Measurements from ENCODE around the gene KCNG4. TPM values are rescaled to one million over a fixed set of nuclear protein-coding genes. Genes with fewer than 3 reads are reported as not detected.

The KCNG4 gene
- total RNA-seq, 2 donors from 2014 or later = not detected

DNA sequence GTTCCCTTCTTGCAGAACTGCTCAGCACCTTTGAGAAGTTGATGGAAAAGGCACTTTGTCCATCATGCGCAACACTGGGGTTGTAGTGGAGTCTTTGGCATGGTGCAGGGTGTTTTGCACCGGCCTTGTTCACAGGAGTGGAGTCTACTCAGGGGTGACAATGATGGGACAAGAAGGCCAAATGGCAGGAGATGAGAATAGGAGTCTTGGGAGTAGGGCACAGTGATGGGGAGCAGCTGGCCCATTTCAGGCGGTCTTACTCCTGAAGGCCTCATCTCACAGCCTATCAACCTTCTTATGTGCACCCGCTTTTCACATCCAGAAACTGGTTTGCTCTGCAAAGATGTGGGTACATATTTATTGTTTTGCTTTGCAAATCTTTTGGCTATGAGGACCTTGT lies 13.4 kb upstream of the KCNG4 start:
- Histone ChIP-seq H3K27ac (no peak overlapping the region), H3K27me3 (no peaks in the 10 kb centered on the region), H3K4me3 (no peak overlapping the region), H3K9me3 (peaks cover 3 to 14% of the 10 kb centered on the region in 2 donors), H3K36me3 (no peaks in the 10 kb centered on the region), H3K4me1 (no peaks in the 10 kb centered on the region)
- DNase-seq (ENCODE audit: low spot score) = no peak
- TF ChIP-seq, protein P1, sequence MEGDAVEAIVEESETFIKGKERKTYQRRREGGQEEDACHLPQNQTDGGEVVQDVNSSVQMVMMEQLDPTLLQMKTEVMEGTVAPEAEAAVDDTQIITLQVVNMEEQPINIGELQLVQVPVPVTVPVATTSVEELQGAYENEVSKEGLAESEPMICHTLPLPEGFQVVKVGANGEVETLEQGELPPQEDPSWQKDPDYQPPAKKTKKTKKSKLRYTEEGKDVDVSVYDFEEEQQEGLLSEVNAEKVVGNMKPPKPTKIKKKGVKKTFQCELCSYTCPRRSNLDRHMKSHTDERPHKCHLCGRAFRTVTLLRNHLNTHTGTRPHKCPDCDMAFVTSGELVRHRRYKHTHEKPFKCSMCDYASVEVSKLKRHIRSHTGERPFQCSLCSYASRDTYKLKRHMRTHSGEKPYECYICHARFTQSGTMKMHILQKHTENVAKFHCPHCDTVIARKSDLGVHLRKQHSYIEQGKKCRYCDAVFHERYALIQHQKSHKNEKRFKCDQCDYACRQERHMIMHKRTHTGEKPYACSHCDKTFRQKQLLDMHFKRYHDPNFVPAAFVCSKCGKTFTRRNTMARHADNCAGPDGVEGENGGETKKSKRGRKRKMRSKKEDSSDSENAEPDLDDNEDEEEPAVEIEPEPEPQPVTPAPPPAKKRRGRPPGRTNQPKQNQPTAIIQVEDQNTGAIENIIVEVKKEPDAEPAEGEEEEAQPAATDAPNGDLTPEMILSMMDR (IDR thresholded peaks at IDR 0.05) = no peak

DNA sequence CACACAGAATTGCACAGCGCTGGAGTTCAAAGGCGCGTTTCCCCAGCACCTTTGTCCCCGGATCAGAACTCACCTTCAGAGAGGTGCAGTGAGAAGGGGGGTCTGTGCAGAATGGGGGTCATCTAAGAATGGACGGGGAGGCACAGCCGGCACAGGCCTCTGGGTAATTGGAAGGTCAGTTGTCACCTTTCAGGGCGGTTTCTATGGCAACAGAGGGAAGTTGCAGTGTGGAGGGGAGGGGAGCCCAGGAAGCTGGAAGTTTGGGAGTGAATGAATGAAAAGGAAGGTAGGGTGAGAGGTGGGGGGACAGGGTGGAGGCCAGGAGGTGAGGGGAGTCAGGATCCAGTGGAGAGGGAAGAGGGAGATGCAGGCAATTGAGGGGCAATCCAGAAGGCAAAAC lies 12.4 kb upstream of the KCNG4 start:
- TF ChIP-seq, protein P1 (IDR thresholded peaks at IDR 0.05) = no peak
- Histone ChIP-seq H3K4me3 (no peak overlapping the region), H3K27ac (no peak overlapping the region), H3K9me3 (peaks cover 3 to 14% of the 10 kb centered on the region in 2 donors), H3K27me3 (no peaks in the 10 kb centered on the region), H3K36me3 (no peaks in the 10 kb centered on the region), H3K4me1 (no peaks in the 10 kb centered on the region)
- no peak for DNase-seq (ENCODE audit: low spot score)

DNA sequence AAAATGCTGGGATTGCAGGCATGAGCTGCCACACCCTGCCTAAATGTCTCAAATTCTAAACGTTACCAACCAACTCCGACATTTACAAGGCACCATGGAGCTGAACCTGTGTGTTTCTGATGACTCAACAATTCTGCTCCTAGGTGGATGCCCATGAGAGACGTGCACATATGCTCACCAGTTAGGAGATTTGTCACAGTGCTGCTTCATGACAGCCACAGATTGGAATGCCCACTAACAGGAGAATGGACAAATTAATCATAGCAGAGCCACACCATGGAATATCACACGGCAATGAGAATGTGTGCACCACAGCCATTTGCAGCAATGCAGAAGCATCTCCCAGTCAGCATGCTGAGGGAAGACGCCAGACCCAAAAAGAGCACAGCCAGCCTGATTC lies 8.0 kb upstream of the KCNG4 start:
- no peaks in the 10 kb centered on the region for H3K9me3 ChIP-seq
- no peak for DNase-seq (ENCODE audit: low spot score)
- no peaks in the 10 kb centered on the region for H3K4me1 ChIP-seq
- no peak overlapping the region for H3K27ac ChIP-seq
- no peaks in the 10 kb centered on the region for H3K36me3 ChIP-seq
- no peaks in the 10 kb centered on the region for H3K27me3 ChIP-seq
- H3K4me3 ChIP-seq = no peak overlapping the region
- TF ChIP-seq, protein P1 (IDR thresholded peaks at IDR 0.05) = no peak

DNA sequence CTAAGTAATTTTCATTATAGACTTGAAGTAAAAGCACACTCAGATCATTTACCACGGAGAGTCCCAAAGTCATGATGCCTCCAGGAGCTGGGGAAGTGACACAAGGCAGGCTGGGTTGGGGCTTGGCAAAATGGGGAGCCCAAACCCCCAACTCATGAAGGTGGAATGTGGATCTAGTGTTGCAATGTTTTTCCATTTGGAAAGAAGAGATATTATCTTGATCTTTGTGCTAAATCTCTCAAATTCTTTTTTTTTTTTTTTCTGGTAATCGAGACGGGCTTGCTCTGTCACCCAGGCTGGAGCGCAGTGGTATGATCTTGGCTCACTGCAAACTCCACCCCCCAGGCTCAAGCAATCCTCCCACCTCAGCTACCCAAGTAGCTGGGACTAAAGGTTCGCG lies 7.5 kb upstream of the KCNG4 start:
- no peak overlapping the region for H3K4me3 ChIP-seq
- no peaks in the 10 kb centered on the region for H3K27me3 ChIP-seq
- H3K36me3 ChIP-seq = no peaks in the 10 kb centered on the region
- no peak overlapping the region for H3K27ac ChIP-seq
- TF ChIP-seq, protein P1 (IDR thresholded peaks at IDR 0.05) = no peak
- no peaks in the 10 kb centered on the region for H3K4me1 ChIP-seq
- no peak for DNase-seq (ENCODE audit: low spot score)
- H3K9me3 ChIP-seq = no peaks in the 10 kb centered on the region

DNA sequence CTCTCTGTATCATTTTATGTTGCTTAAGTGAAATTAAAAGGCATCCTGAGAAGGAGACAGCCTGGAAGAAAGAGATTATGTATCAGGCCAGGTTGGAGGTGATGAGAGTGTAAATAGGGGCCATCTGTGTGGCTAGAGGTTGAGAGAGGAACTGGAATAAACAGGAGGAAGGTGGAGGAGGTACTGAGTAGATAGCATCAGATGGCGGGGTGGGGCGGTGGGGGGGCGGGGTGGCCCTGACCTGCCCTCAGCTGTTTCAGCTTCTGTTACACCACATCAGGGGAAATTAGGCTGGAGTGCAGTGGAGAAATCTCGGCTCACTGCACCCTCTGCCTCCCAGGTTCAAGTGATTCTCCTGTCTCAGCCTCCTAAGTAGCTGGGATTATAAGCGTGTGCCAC lies 6.9 kb upstream of the KCNG4 start:
- Histone ChIP-seq H3K4me1 (no peaks in the 10 kb centered on the region), H3K4me3 (no peak overlapping the region), H3K27ac (no peak overlapping the region), H3K27me3 (no peaks in the 10 kb centered on the region), H3K9me3 (no peaks in the 10 kb centered on the region), H3K36me3 (no peaks in the 10 kb centered on the region)
- DNase-seq (ENCODE audit: low spot score) = no peak
- TF ChIP-seq, protein P1 (IDR thresholded peaks at IDR 0.05) = no peak

DNA sequence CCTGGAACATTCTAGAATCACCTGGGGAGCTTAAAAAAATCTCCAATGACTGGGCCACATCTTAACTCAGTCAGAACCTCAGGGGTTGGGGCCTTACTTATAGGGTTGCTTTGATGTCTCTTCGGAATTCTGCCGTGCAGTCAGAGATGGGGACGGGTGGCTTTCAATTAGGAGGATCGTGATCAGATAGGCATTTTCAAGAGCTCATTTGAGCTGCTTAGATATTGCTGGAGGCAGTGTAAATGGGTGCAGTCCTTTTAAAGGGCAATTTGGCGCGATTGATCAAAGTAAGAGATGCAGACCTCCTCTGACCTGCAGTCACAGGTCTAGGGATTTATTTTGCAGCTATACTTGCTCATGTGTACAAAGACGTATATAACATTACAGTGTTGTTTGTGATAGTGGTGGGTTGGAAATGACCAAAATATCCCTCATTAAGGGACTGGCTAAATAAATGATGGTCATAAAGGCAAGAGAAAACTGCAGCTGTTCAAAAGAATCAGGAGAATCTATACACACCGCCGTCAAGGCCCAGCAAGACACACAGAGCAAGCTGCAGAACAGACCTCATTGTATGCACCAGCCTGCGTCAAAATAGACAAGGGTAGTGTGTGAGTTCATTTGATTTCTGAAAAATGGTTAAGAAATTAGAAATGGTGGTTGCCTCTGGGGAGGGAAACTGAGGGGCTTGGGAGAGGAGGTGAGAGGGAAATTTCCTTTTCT lies 6.3 kb upstream of the KCNG4 start:
- Histone ChIP-seq H3K4me3 (no peak overlapping the region), H3K27ac (no peak overlapping the region), H3K4me1 (no peaks in the 10 kb centered on the region), H3K27me3 (no peaks in the 10 kb centered on the region), H3K36me3 (no peaks in the 10 kb centered on the region), H3K9me3 (no peaks in the 10 kb centered on the region)
- TF ChIP-seq, protein P1 (IDR thresholded peaks at IDR 0.05) = no peak
- DNase-seq (ENCODE audit: low spot score) = no peak

Measured in right atrium auricular region (tissue), 2 donors.